ENCODE measurements around the gene IRF6. TPM values are rescaled to one million over a fixed set of nuclear protein-coding genes. Genes with fewer than 3 reads are reported as not detected.
A peak's percentile ranks its signal among the peaks of the same experiment; 100 is the strongest.

IRF6 gene
- total RNA-seq, 2 experiments from 2014 or later = 0.16 to 0.21 TPM

DNA sequence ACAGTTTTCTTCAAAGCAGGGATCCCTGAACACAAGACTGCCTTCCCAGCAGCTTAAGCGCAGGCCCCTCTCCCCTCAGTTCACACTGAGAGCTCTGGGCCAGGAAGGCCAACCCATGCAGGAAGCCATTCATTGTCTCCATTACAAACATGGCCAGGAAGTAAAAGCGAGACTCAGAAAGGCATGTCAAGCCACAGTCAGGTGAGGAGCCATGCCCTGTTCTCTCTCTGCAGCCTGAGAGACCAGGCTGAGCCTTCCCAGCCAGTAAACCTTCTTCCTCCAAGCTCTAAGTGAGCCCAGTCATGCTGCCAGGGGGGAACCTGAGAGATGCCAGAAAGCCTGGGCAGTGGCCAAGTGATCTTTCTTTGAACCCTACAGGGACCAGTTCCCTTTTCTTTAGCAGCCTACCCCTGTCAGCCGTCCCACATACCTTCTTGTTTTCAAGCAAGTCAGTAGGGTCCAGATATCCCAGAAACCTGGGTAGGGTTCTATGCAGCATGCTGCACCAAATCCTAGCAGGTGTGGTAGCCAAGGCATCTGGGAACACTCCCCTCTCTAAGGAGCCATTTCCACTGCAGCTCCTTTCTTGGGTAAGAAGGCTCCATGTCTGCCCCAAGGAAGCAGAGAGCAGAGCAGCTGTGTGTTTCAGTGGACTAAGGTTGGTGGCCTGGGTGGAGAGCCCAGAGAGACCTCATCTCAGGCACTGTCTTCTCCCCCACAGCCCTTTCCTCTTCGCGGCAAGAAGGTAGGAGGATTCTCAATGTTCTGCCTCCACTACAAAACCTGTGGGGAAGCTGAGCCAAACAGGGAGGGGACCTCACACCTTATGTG lies 49.1 kb downstream of the IRF6 start:
- ATAC-seq (peak; percentile 57), DNase-seq (peak; percentile 57)
- CTCF ChIA-PET = interaction anchor here (1.2 to 15.3 kb wide), 9 partner anchors 3 to 190 kb away, joined by 3 to 336 read pairs (median 5); partner anchors contain the start of genes C1orf74 and TRAF3IP3
- Mint-ChIP-seq H3K27me3 (ENCODE audit: low read depth) (no peaks in the 10 kb centered on the region), H3K27ac (peak overlapping the region; percentile 97), H3K9me3 (ENCODE audit: insufficient read depth) (no peaks in the 10 kb centered on the region), H3K36me3 (ENCODE audit: low read depth) (peaks cover 60% of the 10 kb centered on the region), H3K4me1 (ENCODE audit: low read depth) (peaks cover 73% of the 10 kb centered on the region), H3K4me3 (peak overlapping the region; percentile 93)
- POLR2A ChIA-PET = interaction anchor here (0.7 to 9.7 kb wide), 5 partner anchors 10 to 26 kb away, joined by 3 to 241 read pairs (median 6); no protein-coding TSS in a partner anchor

DNA sequence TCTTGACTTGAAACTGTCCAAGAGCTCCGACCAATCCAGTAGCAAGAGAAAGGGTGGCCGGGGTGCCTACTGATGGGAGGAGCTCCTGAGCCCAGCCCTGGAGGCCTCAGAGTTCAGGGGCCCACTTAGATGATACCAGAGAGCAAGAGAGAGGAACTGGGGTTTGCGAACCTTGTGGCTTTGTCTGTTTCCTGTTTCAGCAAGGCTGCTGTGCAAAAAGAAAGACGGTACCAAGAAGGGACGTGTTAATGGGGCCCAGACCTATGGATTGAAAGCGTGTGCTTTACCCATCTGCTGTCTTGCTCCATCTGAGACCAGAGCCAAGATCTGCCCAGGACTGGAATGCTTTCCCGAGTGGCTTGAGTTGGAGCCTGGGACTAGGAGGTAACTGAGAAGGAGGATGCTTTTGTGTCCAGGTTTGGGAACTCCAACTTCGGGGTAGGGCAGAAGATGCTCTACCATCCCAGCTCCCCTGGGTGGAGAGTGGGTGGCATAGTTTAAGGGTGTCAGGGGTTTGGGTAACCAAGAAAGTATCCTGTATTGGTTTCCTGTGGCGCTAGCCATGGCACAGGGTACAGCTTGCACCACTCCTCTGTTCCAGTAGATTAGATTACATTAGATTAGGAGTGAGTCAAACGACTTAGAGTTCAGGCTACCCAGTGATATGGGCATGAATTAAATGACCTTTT lies 49.9 kb downstream of the IRF6 start, which contains the start of gene TRAF3IP3:
TSS of gene TRAF3IP3 (plus strand) at position 128 of the 689 bp plus-strand sequence. CDS start 3,987 bp downstream, outside the sequence.
- peaks cover 73% of the 10 kb centered on the region for H3K4me1 Mint-ChIP-seq (ENCODE audit: low read depth)
- H3K9me3 Mint-ChIP-seq (ENCODE audit: insufficient read depth) = no peaks in the 10 kb centered on the region
- POLR2A ChIA-PET = interaction anchor here (0.7 to 9.7 kb wide), 7 partner anchors 11 to 83 kb away, joined by 3 to 241 read pairs (median 5); no protein-coding TSS in a partner anchor
- peak within 1 kb of the TSS; percentile 97 for H3K27ac Mint-ChIP-seq
- no peaks in the 10 kb centered on the region for H3K27me3 Mint-ChIP-seq (ENCODE audit: low read depth)
- DNase-seq (peak; percentile 92), ATAC-seq (peak; percentile 86)
- CTCF ChIA-PET = interaction anchor here (1.0 to 15.3 kb wide), 11 partner anchors 2 to 189 kb away, joined by 3 to 336 read pairs (median 5); partner anchors contain the start of genes C1orf74 and TRAF3IP3
- H3K4me3 Mint-ChIP-seq = peak within 1 kb of the TSS; percentile 93
- peaks cover 52% of the 10 kb centered on the region for H3K36me3 Mint-ChIP-seq (ENCODE audit: low read depth)

DNA sequence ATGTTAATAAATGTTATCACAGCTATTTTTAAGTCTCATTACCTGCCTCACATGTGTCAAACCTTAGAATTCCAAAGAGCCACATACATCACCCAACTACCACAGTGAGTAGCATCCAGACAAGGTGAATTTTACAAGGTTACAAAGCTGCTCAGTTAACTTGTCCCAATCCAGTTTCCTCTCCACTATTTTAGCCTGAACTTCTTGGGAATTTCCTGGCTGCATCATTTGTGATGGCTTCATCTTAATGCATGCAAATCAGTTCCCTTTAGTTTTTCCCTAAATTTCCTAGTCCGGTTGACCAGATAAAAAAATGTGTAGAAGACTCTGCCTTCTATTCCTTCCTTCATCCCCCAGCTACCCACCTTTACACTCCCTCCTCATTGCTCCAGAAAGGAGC lies 50.7 kb downstream of the IRF6 start:
- Mint-ChIP-seq H3K9me3 (ENCODE audit: insufficient read depth) (no peaks in the 10 kb centered on the region), H3K4me3 (peak overlapping the region; percentile 93), H3K27ac (peak overlapping the region; percentile 97), H3K36me3 (ENCODE audit: low read depth) (peaks cover 44% of the 10 kb centered on the region), H3K4me1 (ENCODE audit: low read depth) (peaks cover 74% of the 10 kb centered on the region), H3K27me3 (ENCODE audit: low read depth) (no peaks in the 10 kb centered on the region)
- ATAC-seq (no peak), DNase-seq (no peak)
- ChIA-PET CTCF (interaction anchor here (1.0 to 15.3 kb wide), 10 partner anchors 1 to 154 kb away, joined by 3 to 336 read pairs (median 5); partner anchors contain the start of genes C1orf74 and TRAF3IP3), POLR2A (interaction anchor here (0.7 to 9.7 kb wide), 5 partner anchors 11 to 82 kb away, joined by 3 to 241 read pairs (median 5); no protein-coding TSS in a partner anchor)

DNA sequence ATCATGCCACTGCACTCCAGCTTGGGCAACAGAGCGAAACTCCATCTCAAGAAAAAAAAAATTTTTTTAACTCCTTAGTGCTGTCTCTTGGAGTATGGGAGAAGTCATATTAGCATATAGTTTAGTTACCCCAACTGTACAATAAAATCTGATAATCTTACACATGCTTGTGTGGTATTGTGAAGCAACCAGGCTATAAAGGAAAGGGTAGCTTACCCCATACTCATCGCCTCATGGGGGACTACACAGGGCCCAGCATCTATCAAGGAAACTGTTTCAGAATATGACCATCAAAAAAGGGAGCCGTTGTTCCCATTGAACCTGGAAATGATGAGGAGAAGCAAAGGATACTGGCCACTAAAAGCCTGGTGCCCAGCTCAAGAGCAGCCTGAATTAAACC lies 53.1 kb downstream of the IRF6 start:
- POLR2A ChIA-PET = interaction anchor here (0.5 to 9.7 kb wide), 4 partner anchors 14 to 31 kb away, joined by 3 to 241 read pairs (median 8); partner anchors contain the start of gene C1orf74
- Mint-ChIP-seq H3K27ac (peak overlapping the region; percentile 96), H3K36me3 (ENCODE audit: low read depth) (peaks cover 20% of the 10 kb centered on the region), H3K27me3 (ENCODE audit: low read depth) (no peaks in the 10 kb centered on the region), H3K9me3 (ENCODE audit: insufficient read depth) (no peaks in the 10 kb centered on the region), H3K4me3 (peak overlapping the region; percentile 70), H3K4me1 (ENCODE audit: low read depth) (peaks cover 70% of the 10 kb centered on the region)
- DNase-seq (no peak), ATAC-seq (no peak)
- CTCF ChIA-PET = interaction anchor here (0.8 to 13.6 kb wide), 3 partner anchors 10 to 75 kb away, joined by 3 to 336 read pairs (median 7); partner anchors contain the start of genes TRAF3IP3 and UTP25

DNA sequence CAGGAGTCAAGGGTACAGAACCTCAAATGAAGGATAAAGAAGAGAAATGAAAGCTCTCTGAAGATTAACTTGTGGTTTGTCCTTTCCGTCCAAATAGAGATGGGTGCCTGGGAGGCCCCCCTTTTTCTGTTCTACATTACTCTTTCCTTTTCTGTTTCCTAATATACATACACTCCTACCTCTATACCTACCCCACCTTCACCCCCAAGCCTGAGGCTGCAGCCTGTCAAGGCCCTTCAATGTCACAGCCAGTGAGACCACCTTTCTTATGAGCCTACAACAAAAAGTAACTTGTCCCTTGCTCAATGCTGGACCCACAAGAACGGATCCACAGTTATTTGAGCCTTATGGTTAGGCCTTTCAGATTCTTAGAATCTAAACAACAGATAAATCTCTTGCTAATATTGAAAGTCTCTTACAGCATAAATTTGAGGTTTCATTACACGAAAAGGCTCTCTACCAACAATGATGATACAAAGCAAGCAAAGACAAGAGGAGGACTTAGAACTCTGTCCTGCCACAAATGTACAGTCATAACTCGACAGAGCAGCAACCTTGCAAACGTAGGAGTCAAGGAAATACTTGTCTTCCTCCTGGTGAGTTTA lies 54.2 kb downstream of the IRF6 start:
- peaks cover 80% of the 10 kb centered on the region for H3K4me1 Mint-ChIP-seq (ENCODE audit: low read depth)

DNA sequence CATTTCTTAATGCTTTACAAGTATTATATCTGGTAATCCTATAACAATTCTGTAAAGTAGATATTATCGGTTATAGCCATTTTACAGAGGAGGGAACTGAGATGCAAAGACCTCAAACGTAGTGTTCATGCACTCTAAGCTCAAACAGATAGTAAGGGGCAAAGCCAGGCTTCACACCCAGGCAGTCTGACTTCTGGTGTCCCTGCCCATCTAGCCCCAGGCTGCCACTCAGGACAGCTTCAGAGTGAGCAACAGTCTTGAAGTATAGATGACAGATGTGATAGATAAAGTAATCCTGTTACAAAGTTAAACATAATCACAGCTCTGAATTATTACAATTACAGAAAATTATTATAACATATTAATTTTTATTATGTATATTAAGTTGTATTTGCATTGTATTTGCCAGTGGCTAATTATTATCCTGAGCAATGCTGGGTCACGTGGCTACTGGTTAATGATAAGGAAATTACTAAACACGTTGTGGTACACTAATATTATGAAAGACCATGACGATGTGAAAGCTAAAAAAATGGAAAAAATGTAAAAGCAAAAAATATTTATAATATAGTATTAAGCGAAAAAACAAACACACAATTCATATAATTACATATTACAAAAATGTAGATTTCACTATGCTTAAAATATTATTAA lies 56.1 kb downstream of the IRF6 start:
- H3K4me1 Mint-ChIP-seq (ENCODE audit: low read depth) = peaks cover 73% of the 10 kb centered on the region
- DNase-seq (no peak), ATAC-seq (no peak)
- H3K4me3 Mint-ChIP-seq = no peak overlapping the region
- H3K27me3 Mint-ChIP-seq (ENCODE audit: low read depth) = no peaks in the 10 kb centered on the region
- ChIA-PET POLR2A (interaction anchor here (1.6 to 2.8 kb wide), 2 partner anchors 19 to 35 kb away, joined by 5 to 28 read pairs; partner anchors contain the start of gene C1orf74), CTCF (interaction anchor here (1.4 to 13.6 kb wide), 16 partner anchors 13 to 180 kb away, joined by 4 to 336 read pairs (median 16); partner anchors contain the start of gene TRAF3IP3)
- no peaks in the 10 kb centered on the region for H3K9me3 Mint-ChIP-seq (ENCODE audit: insufficient read depth)
- H3K36me3 Mint-ChIP-seq (ENCODE audit: low read depth) = no peaks in the 10 kb centered on the region
- H3K27ac Mint-ChIP-seq = peak overlapping the region; percentile 88

More for the DNA sequence above, 54.2 kb downstream of the IRF6 start:
- ChIA-PET POLR2A (interaction anchor here (1.0 to 9.7 kb wide), 5 partner anchors 15 to 32 kb away, joined by 3 to 241 read pairs (median 7); partner anchors contain the start of gene C1orf74), CTCF (interaction anchor here (1.5 to 13.6 kb wide), 3 partner anchors 11 to 72 kb away, joined by 4 to 336 read pairs (median 7); partner anchors contain the start of gene TRAF3IP3)
- no peaks in the 10 kb centered on the region for H3K27me3 Mint-ChIP-seq (ENCODE audit: low read depth)
- no peaks in the 10 kb centered on the region for H3K9me3 Mint-ChIP-seq (ENCODE audit: insufficient read depth)
- DNase-seq (peak; percentile 58), ATAC-seq (peak; percentile 38)
- peak overlapping the region; percentile 70 for H3K4me3 Mint-ChIP-seq
- peak overlapping the region; percentile 96 for H3K27ac Mint-ChIP-seq
- H3K36me3 Mint-ChIP-seq (ENCODE audit: low read depth) = peaks cover 9% of the 10 kb centered on the region

DNA sequence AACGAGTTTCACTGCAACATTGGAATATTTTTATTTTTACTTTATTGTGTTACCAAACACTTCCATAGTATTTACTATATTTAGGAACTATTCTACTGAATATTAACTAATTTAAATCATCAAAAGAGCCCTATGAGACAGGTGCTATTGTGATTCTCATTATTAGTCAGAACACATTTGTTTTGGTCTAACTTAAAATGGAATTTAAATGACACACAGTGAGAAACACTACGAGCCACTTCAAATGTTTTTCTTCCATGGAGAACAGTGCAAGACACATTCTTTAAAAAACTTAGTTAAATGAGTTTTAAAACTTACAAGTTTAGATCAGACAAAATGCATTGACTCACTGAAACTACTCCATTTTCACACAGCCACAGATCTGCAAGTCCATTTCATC lies 56.7 kb downstream of the IRF6 start:
- Mint-ChIP-seq H3K4me3 (no peak overlapping the region), H3K27me3 (ENCODE audit: low read depth) (no peaks in the 10 kb centered on the region), H3K9me3 (ENCODE audit: insufficient read depth) (no peaks in the 10 kb centered on the region), H3K4me1 (ENCODE audit: low read depth) (peaks cover 69% of the 10 kb centered on the region), H3K27ac (peak overlapping the region; percentile 88), H3K36me3 (ENCODE audit: low read depth) (no peaks in the 10 kb centered on the region)
- ChIA-PET CTCF (interaction anchor here (0.7 to 13.6 kb wide), 32 partner anchors 13 to 183 kb away, joined by 3 to 336 read pairs (median 9); partner anchors contain the start of gene TRAF3IP3), POLR2A (interaction anchor here (0.6 to 2.8 kb wide), 3 partner anchors 20 to 335 kb away, joined by 3 to 28 read pairs (median 5); partner anchors contain the start of gene C1orf74)
- ATAC-seq = no peak
- DNase-seq = no peak

DNA sequence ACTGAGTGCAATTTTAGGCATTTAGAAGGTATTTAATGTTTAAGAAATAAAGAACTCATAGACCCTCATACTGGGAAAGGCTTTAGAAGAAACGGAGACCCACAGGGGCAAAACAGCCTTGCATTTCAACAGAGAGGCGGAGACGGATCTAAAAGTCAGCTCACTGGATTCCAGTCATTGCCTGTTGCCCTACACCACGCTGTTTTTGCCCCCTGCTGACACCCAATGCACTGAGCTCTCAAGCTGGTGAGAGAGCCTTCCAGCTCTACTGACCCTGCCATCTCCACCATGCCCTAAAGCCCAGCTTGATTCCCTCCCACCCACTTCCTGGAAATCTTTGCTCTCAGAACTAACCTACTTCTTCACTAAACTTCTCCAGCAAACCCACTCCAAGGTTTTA lies 57.3 kb downstream of the IRF6 start:
- Mint-ChIP-seq H3K4me1 (ENCODE audit: low read depth) (peaks cover 63% of the 10 kb centered on the region), H3K27ac (peak overlapping the region; percentile 89), H3K36me3 (ENCODE audit: low read depth) (no peaks in the 10 kb centered on the region), H3K9me3 (ENCODE audit: insufficient read depth) (no peaks in the 10 kb centered on the region), H3K27me3 (ENCODE audit: low read depth) (no peaks in the 10 kb centered on the region), H3K4me3 (no peak overlapping the region)
- DNase-seq (peak; percentile 43), ATAC-seq (no peak)
- CTCF ChIA-PET = interaction anchor here (0.6 to 13.6 kb wide), 48 partner anchors 12 to 1873 kb away, joined by 3 to 336 read pairs (median 6); partner anchors contain the start of genes CAMK1G, LAMB3, TRAF3IP3 and UTP25
- POLR2A ChIA-PET = interaction anchor here (0.6 to 2.8 kb wide), 3 partner anchors 20 to 334 kb away, joined by 3 to 28 read pairs (median 5); partner anchors contain the start of gene C1orf74

DNA sequence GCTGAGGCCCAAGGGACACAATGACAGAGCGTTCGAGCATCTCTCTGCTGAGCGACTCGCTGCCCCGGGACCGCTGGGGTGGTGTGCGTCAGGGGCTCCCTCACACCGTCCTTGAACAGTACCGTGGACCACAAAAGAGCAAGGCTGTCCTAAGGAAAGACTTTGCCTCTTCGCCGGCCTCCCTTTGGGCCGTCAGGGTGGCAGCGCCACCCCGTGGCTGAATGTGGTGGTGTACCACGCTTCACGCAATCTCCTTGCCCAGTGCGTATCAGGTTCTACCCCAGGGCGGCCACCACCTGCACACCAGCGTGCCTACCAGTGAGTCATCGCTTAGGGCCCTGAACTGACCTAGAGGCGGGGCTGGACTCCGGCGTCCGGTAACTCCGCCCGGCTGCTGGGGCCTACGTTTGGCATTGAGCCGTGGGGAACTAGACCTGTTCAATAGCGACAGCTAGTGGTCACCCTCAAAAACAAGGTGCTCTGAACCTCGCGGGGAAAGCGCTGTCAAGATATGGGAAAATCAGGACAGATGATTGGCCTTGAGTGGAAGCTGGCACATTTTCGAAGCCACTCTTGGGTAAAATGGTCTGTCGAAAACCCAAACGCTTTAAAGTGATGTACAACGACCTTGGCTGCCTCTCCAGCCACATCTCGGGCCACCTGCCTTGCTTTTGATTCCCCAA lies 58.2 kb downstream of the IRF6 start:
- Mint-ChIP-seq H3K36me3 (ENCODE audit: low read depth) (no peaks in the 10 kb centered on the region), H3K27me3 (ENCODE audit: low read depth) (no peaks in the 10 kb centered on the region), H3K27ac (peak overlapping the region; percentile 89), H3K4me1 (ENCODE audit: low read depth) (peaks cover 60% of the 10 kb centered on the region), H3K4me3 (peak overlapping the region; percentile 66), H3K9me3 (ENCODE audit: insufficient read depth) (no peaks in the 10 kb centered on the region)
- ChIA-PET CTCF (interaction anchor here (0.6 to 13.6 kb wide), 45 partner anchors 11 to 1872 kb away, joined by 3 to 336 read pairs (median 6); partner anchors contain the start of genes CAMK1G, LAMB3, TRAF3IP3 and UTP25), POLR2A (interaction anchor here (0.6 to 2.8 kb wide), 2 partner anchors 21 to 95 kb away, joined by 4 to 28 read pairs; no protein-coding TSS in a partner anchor)
- ATAC-seq (peak; percentile 84), DNase-seq (peak; percentile 89)

Data from activated CD8-positive, alpha-beta T cell treated with anti-CD3 and anti-CD28 coated beads, Interleukin-2, amount 10 ng/mL, durations not matched to agents 7 days and 5 days (primary cell).